Omental fat pad (tissue), 4 donors: ENCODE measurements around the gene FLT3. TPM values are rescaled to one million over a fixed set of nuclear protein-coding genes. Genes with fewer than 3 reads are reported as not detected.
"Not testable (repeated sequence)": the region's sequence is repeated elsewhere in the genome, so short reads cannot be mapped to it uniquely, and the experiment has no call there.

ENCODE experiments used
- ATAC-seq: fragments of 150-250 bp; one replicate; pipeline ENCODE4 v1.9.1; 2016; ENCODE audit warnings: mild to moderate bottlenecking, moderate library complexity; ENCODE audit not compliant: low FRiP score
- DNase-seq: peaks from one replicate; pipeline ENCODE4 v3.0.0-alpha.2; 2019; ENCODE audit warnings: low spot score
- CTCF ChIP-seq, 3 donors: fragments of 450-650 bp; IDR thresholded peaks; one replicate each; pipeline ENCODE4 v1.5.1; 2016 to 2017; ENCODE audit warnings: antibody characterized with exemption in 3 of 3, mild to moderate bottlenecking in 3 of 3, moderate library complexity in 2 of 3
- total RNA-seq, 4 donors: library from RNA; depleted of rRNA; stranded (reverse); fragments of >200 nt; gene quantifications; one replicate each; pipeline ENCODE4 v1.1.0, GENCODE V29; 2016

FLT3 gene
- total RNA-seq, 4 donors from 2014 or later, result 0.37 to 6.5 (median 1.1) TPM

DNA sequence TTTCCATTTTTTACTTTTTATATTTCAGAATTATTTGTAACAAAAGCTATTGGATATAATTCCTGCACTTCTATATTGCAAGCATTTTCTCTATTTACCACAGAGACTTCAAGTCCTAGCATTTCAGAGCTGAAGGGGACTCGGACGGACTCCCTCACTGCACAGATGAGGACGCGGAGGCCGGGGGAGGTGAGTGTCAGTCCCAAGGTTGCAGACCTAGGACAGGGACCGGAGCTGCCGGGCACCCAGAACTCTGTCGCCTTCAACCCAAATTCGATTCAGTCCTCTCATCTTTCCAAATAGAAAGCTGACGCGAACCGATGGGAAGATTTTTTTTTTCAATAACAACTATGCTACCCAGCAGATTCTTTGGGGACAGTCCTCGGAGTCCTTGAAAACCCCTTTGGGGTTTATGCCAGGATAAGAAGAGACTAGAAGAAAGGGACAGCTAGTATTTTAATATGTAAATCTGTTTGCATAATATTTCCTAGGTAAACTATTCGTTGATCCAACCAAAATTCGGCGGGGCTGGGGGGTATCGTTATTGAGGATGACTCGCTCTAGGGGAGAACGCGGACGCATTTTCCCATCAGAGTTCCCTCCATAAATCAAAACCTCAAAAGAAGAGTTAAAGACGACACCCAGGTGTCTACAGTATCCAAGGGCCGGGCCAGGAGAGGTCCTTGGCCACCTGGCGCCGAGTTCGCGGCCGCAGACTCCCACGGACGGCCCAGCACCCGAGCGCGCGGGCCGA is 803 bp downstream of the FLT3 start:
- DNase-seq (no peak), ATAC-seq (no peak)
- no peak for TF ChIP-seq CTCF (IDR thresholded peaks at IDR 0.05)

GRCh38 chr13:28097503-28097902 is 2.9 kb downstream of the FLT3 start:
- ATAC-seq (no peak), DNase-seq (no peak)
- TF ChIP-seq CTCF (IDR thresholded peaks at IDR 0.05), result no peak

DNA sequence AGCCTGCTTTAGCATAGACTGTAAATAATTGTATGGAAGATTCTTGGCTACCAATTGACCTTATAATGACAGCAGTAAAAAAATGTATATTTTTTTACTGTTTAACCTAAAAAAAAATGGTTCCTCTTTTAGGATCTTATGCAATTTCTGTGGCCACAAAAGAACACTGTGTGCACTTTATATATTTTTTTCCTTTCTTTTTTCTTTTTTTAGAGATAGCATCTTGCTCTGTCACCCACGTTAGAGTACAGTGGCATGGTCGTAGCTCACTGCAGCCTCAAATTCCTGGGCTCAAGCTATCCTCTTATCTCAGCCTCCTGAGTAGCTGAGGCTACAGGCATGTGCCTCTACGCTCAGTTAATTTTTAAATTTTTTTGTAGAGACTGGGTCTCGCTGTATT is 6.1 kb downstream of the FLT3 start:
- no peak for DNase-seq
- ATAC-seq, result no peak
- TF ChIP-seq CTCF (IDR thresholded peaks at IDR 0.05), result no peak

DNA sequence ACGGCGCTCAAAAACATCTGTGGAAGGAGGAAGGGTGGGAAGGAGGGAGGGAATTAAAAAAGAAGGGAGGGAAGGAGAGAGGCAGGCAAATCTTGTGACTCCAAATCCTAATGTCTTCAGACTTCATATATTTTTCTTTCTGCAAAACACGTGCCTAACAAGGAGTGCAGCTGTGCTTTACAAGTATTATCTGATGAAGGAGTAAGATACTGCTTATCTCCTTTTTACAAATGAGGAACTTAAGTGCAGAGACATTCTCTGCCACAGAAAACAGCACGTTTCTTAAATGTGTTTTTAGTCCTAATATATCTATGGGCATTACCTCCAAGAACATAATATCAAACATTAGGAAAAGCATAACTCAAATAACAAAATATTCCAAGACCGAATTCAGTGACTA is 6.5 kb downstream of the FLT3 start:
- no peak for DNase-seq
- ATAC-seq, result no peak
- no peak for TF ChIP-seq CTCF (IDR thresholded peaks at IDR 0.05)

- ATAC-seq (no peak), DNase-seq (no peak)
Observed at GRCh38 chr13:28092431-28092830, 7.9 kb downstream of the FLT3 start.

DNA sequence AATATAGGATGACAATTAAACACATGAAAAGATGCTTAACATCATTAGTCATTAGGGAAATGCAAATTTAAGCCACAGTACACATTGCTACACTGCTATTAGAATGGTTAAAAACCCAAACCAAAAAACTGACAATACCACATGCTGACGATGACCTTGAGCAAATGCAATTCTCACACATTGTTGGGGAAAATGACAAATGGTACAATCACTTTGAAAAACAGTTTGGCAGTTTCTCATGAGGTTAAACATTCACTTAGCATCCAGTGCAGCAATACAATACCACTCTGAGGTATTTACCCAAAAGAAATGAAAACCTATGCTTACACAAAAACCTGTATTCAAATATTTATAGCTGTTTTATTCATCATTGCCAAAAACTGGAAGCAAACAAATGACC is 11.3 kb downstream of the FLT3 start:
- ATAC-seq (no peak), DNase-seq (no peak)
- TF ChIP-seq CTCF (IDR thresholded peaks at IDR 0.05), result no peak

More at GRCh38 chr13:28092431-28092830, 7.9 kb downstream of the FLT3 start:
- TF ChIP-seq CTCF (IDR thresholded peaks at IDR 0.05), result no peak

- not testable (repeated sequence) for ATAC-seq, DNase-seq
Observed at GRCh38 chr13:28077820-28078219, 22.6 kb downstream of the FLT3 start.
